ENCODE data around the gene CSTPP1. TPM values are rescaled to one million over a fixed set of nuclear protein-coding genes. Genes with fewer than 3 reads are reported as not detected.

The CSTPP1 gene
- total RNA-seq, 1 experiment from 2014 or later: 88.3 TPM

DNA sequence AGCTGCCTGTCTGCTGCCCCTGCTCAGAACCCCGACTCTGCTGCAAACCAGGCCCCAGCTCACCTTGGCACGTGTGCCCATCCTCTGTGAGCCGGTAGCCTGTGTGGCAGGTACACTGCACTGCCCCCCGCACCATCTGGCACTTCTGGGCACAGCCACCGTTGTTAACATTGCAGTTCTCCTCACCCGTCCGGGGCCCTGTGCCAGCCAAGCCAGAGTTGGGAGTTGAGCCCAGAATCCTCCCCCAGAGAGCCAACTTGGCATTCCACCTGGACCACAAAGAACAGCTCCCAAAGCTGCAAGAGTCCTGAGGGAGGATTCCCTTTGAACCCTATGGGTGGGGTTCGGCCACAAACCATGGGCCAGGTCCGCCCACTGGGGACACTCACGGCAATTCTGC is 40.7 kb upstream of the CSTPP1 start:
- no TSS peak for BruUV-seq (replicated peaks)
- Histone ChIP-seq H2AFZ (no peak overlapping the region), H4K20me1 (ENCODE audit: insufficient read depth) (no peaks in the 10 kb centered on the region), H3K79me2 (ENCODE audit: low read depth) (no peaks in the 10 kb centered on the region), H3F3A (ENCODE audit: insufficient read depth, low read depth) (peaks cover 17% of the 10 kb centered on the region), H3K9me3 (ENCODE audit: insufficient read depth, low read depth) (no peaks in the 10 kb centered on the region), H3K4me3 (no peak overlapping the region), H3K27me3 (ENCODE audit: insufficient read depth, low read depth) (no peaks in the 10 kb centered on the region), H3K27ac (no peak overlapping the region), H3K4me1 (replicated peaks; ENCODE audit: insufficient read depth) (peaks cover 28% of the 10 kb centered on the region), H3K9me2 (ENCODE audit: insufficient read depth) (no peaks in the 10 kb centered on the region), H3K36me3 (ENCODE audit: low read depth) (no peaks in the 10 kb centered on the region), H3K4me2 (no peak overlapping the region)
- no peak for DNase-seq
- intact Hi-C loops (cut with micrococcal nuclease; ENCODE audit: unreplicated experiment): no loop called here
- POLR2A ChIA-PET (ENCODE audit: unreplicated experiment): no interaction called here
- CTCF ChIA-PET: interaction anchor here (0.5 kb wide), 1 partner anchor 8 kb away, joined by 12 read pairs; no protein-coding TSS in a partner anchor
- TF ChIP-seq EZH2 (IDR thresholded peaks at IDR 0.05; ENCODE audit: low read depth): no peak
- no peak for TF ChIP-seq CTCF (conservative IDR thresholded peaks at IDR 0.05)

DNA sequence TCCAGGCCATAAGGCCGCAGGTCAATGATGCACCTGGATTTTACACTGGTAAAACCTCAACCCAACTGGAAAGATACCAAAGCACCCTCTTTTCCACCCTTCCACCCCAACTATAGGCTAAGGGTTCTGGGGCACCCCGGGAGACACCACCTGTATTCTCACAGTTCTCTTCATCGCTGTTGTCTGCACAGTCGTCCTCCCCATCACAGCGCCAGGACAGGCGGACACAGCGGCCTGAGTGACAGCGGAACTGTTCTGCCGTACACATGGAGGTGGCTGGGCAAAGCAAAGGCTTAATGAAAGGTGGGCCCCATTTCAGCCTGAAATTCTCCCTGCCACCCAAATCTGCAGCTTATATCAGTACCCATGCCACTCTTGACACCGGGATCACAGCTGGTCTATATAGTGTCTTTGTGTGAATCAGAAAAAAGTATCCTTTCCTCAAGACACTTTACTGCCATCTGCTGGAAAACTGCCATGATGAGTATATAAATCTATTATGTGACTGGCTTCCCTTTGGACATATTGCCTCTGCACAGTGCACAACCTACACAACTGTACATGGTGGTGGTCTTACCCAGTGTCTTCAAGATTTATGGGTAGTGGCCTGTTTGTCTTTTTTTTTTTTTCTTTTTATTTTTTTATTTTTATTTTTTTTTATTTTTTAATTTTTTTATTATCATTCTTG is 39.7 kb upstream of the CSTPP1 start:
- intact Hi-C loops (cut with micrococcal nuclease; ENCODE audit: unreplicated experiment): no loop called here
- H3K4me1 ChIP-seq (replicated peaks; ENCODE audit: insufficient read depth): peaks cover 37% of the 10 kb centered on the region
- POLR2A ChIA-PET (ENCODE audit: unreplicated experiment): no interaction called here
- H3K27ac ChIP-seq: no peak overlapping the region
- no peaks in the 10 kb centered on the region for H3K36me3 ChIP-seq (ENCODE audit: low read depth)
- no peaks in the 10 kb centered on the region for H3K79me2 ChIP-seq (ENCODE audit: low read depth)
- no peaks in the 10 kb centered on the region for H3K9me3 ChIP-seq (ENCODE audit: insufficient read depth, low read depth)
- H4K20me1 ChIP-seq (ENCODE audit: insufficient read depth): no peaks in the 10 kb centered on the region
- no peaks in the 10 kb centered on the region for H3K9me2 ChIP-seq (ENCODE audit: insufficient read depth)
- CTCF ChIA-PET: interaction anchor here (0.7 kb wide), 1 partner anchor 168 kb away, joined by 11 read pairs; no protein-coding TSS in a partner anchor
- H2AFZ ChIP-seq: no peak overlapping the region
- H3F3A ChIP-seq (ENCODE audit: insufficient read depth, low read depth): peaks cover 22% of the 10 kb centered on the region
- H3K4me3 ChIP-seq: no peak overlapping the region
- no peak overlapping the region for H3K4me2 ChIP-seq
- TF ChIP-seq EZH2 (IDR thresholded peaks at IDR 0.05; ENCODE audit: low read depth): no peak
- peak; percentile 53 for TF ChIP-seq CTCF (conservative IDR thresholded peaks at IDR 0.05)
- BruUV-seq (replicated peaks): no TSS peak
- no peaks in the 10 kb centered on the region for H3K27me3 ChIP-seq (ENCODE audit: insufficient read depth, low read depth)
- DNase-seq: no peak

- Histone ChIP-seq H3K79me2 (ENCODE audit: low read depth) (no peaks in the 10 kb centered on the region), H2AFZ (no peak overlapping the region), H3K9me2 (ENCODE audit: insufficient read depth) (no peaks in the 10 kb centered on the region), H4K20me1 (ENCODE audit: insufficient read depth) (no peaks in the 10 kb centered on the region), H3K4me1 (replicated peaks; ENCODE audit: insufficient read depth) (peaks cover 37% of the 10 kb centered on the region), H3K4me3 (no peak overlapping the region), H3K4me2 (peak overlapping the region; percentile 33), H3K36me3 (ENCODE audit: low read depth) (no peaks in the 10 kb centered on the region), H3K27ac (no peak overlapping the region), H3K27me3 (ENCODE audit: insufficient read depth, low read depth) (no peaks in the 10 kb centered on the region), H3K9me3 (ENCODE audit: insufficient read depth, low read depth) (no peaks in the 10 kb centered on the region), H3F3A (ENCODE audit: insufficient read depth, low read depth) (peaks cover 22% of the 10 kb centered on the region)
- DNase-seq: peak; percentile 84 to 85
- BruUV-seq (replicated peaks): no TSS peak
- intact Hi-C loops (cut with micrococcal nuclease; ENCODE audit: unreplicated experiment): no loop called here
- TF ChIP-seq EZH2 (IDR thresholded peaks at IDR 0.05; ENCODE audit: low read depth) (no peak), CTCF (conservative IDR thresholded peaks at IDR 0.05) (no peak)
- POLR2A ChIA-PET (ENCODE audit: unreplicated experiment): no interaction called here
- CTCF ChIA-PET: interaction anchor here (0.6 kb wide), 1 partner anchor 360 kb away, joined by 3 read pairs; no protein-coding TSS in a partner anchor
These were observed 38.0 kb upstream of the CSTPP1 start for GRCh38 chr11:46898396-46899095.
